RWPE1 (cell line): Measurements from ENCODE around the gene EPM2A.

Experiments used
- CTCF ChIA-PET: fragments of 350-600 bp; sonication (Branson Sonifier 250); formaldehyde crosslinking; extraction: SDS; loops from one replicate; lab custom pipeline; 2021; lab: Yijun Ruan, JAX
- POLR2A ChIA-PET: fragments of 400-600 bp; formaldehyde crosslinking; extraction: SDS; loops from one replicate; lab custom pipeline; 2020; ENCODE audit warnings: antibody characterized with exemption; ENCODE audit not compliant: low non-redundant PET; lab: Yijun Ruan, JAX
- DNase-seq: peaks from one replicate; pipeline ENCODE4 v3.0.0; 2012; ENCODE audit warnings: low spot score
- H3K27ac ChIP-seq: fragments of 450-650 bp; 2 replicates; pipeline ENCODE4 v1.5.1; 2017
- TF ChIP-seq, protein P1 (sequence below): fragments of 450-650 bp; conservative IDR thresholded peaks from 2 replicates; pipeline ENCODE4 v1.5.1; 2017; ENCODE audit warnings: low read depth, mild to moderate bottlenecking

The EPM2A gene

GRCh38 chr6:145603424-145603833 lies 131.9 kb downstream of the EPM2A start:
- ChIA-PET POLR2A (no interaction called here), CTCF (no interaction called here)
- no peak for DNase-seq
- H3K27ac ChIP-seq, result no peak overlapping the region
- TF ChIP-seq, protein P1, sequence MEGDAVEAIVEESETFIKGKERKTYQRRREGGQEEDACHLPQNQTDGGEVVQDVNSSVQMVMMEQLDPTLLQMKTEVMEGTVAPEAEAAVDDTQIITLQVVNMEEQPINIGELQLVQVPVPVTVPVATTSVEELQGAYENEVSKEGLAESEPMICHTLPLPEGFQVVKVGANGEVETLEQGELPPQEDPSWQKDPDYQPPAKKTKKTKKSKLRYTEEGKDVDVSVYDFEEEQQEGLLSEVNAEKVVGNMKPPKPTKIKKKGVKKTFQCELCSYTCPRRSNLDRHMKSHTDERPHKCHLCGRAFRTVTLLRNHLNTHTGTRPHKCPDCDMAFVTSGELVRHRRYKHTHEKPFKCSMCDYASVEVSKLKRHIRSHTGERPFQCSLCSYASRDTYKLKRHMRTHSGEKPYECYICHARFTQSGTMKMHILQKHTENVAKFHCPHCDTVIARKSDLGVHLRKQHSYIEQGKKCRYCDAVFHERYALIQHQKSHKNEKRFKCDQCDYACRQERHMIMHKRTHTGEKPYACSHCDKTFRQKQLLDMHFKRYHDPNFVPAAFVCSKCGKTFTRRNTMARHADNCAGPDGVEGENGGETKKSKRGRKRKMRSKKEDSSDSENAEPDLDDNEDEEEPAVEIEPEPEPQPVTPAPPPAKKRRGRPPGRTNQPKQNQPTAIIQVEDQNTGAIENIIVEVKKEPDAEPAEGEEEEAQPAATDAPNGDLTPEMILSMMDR, result no peak

- no peak for DNase-seq
- TF ChIP-seq, protein P1, result no peak
- no peak overlapping the region for H3K27ac ChIP-seq
- CTCF ChIA-PET, result no interaction called here
- POLR2A ChIA-PET, result no interaction called here
Observed at GRCh38 chr6:145602726-145603326, 132.5 kb downstream of the EPM2A start.

DNA sequence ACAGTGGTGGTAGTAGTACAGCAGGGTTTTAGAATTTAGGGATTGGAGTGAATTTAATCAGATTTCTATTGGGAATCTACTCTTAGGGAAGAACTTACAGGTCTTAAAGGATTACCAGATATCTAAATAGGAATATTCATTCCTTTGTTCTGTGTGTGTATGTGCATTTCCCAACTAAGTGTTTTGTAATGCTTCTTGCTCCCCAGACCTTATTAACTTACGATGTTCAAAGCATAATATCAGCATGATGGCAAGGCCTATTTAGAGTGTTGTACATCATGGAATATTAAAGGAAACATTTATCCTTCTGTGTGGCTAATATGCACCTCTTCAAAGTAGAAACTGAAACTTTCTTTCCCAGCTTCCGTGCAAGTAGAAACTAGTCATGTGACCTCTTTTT lies 133.9 kb downstream of the EPM2A start:
- CTCF ChIA-PET, result no interaction called here
- TF ChIP-seq, protein P1, result no peak
- no peak for DNase-seq
- H3K27ac ChIP-seq, result no peak overlapping the region
- POLR2A ChIA-PET, result no interaction called here

DNA sequence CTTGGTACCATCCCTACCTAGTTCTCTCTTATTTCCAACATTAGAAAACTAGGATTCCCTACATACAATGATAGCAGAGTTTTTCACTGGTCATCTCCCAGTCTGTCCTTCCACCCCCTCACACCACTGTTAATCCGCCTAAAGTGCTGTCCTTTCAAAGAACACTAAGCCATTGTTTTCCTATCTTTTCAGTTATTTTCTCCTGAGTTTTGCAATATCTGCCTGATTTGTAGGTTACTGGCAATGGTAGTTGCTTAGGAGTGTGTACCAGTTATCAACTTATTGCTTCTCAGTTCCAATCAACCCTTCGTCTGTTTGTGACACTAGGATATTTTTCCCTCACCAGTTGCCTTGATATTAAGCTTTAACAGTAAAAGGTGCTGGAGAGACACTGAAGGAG lies 135.0 kb downstream of the EPM2A start:
- DNase-seq, result no peak
- TF ChIP-seq, protein P1, result no peak
- POLR2A ChIA-PET, result no interaction called here
- CTCF ChIA-PET, result no interaction called here
- H3K27ac ChIP-seq, result no peak overlapping the region

- CTCF ChIA-PET, result no interaction called here
- DNase-seq, result no peak
Observed at GRCh38 chr6:145588981-145589380, 146.3 kb downstream of the EPM2A start.

DNA sequence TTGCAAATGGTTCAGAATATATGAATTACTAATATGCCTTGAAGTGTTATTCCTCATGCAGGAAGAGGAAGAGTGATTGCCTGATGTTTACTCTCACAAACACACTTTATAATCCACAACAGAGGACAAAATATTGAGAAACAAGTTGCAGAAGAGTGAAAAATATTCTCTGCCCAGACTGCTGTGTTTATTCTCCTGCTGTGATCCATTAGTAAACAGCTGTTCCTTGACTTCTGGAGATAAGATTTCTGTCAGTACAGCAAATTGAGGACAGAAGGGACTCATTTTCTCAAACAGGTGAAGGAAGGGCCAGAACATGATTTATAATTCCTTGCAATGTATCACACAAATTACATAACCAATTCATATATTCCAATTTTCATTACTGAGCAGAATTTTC lies 148.0 kb downstream of the EPM2A start:
- DNase-seq, result no peak
- POLR2A ChIA-PET, result no interaction called here
- TF ChIP-seq, protein P1, result no peak
- CTCF ChIA-PET, result no interaction called here
- no peak overlapping the region for H3K27ac ChIP-seq

More at GRCh38 chr6:145588981-145589380, 146.3 kb downstream of the EPM2A start:
- no peak overlapping the region for H3K27ac ChIP-seq
- POLR2A ChIA-PET, result no interaction called here
- TF ChIP-seq, protein P1, result no peak

- CTCF ChIA-PET, result interaction anchor here (0.6 kb wide), 1 partner anchor 1876 kb away, joined by 3 read pairs; no protein-coding TSS in a partner anchor
- DNase-seq, result no peak
- TF ChIP-seq, protein P1, result no peak
- POLR2A ChIA-PET, result no interaction called here
- H3K27ac ChIP-seq, result no peak overlapping the region
Observed at GRCh38 chr6:145583753-145584152, 151.6 kb downstream of the EPM2A start.
